Inflammatory macrophage treated with lipopolysaccharide for 1 hour (primary cell): ENCODE measurements around the gene ARF6.
"Not testable (repeated sequence)": the region's sequence is repeated elsewhere in the genome, so short reads cannot be mapped to it uniquely, and the experiment has no call there.

Experiments
- DNase-seq, 2 donors: peaks; one replicate each; pipeline ENCODE4 v3.0.0-alpha.2; 2020 to 2022

ARF6 gene

GRCh38 chr14:49879646-49880204 lies 13.2 kb upstream of the ARF6 start:
- DNase-seq: peak; percentile 67 to 71

GRCh38 chr14:49880267-49881064 lies 12.4 kb upstream of the ARF6 start:
- DNase-seq: peak in 1 of 2 donors; percentile 39

GRCh38 chr14:49881350-49882001 lies 11.4 kb upstream of the ARF6 start:
- DNase-seq: no peak

GRCh38 chr14:49882826-49883694 lies 9.8 kb upstream of the ARF6 start:
- DNase-seq: peak; percentile 60 to 69

- no peak for DNase-seq
These were observed 6.4 kb upstream of the ARF6 start for GRCh38 chr14:49886523-49886922.

- no peak for DNase-seq
These were observed 4.6 kb upstream of the ARF6 start for GRCh38 chr14:49888293-49888692.

GRCh38 chr14:49892301-49892635 lies 614 bp upstream of the ARF6 start:
- DNase-seq: peak; percentile 69 to 72

- DNase-seq: peak; percentile 73 to 75
These were observed 679 bp downstream of the ARF6 start for GRCh38 chr14:49893309-49894213.

GRCh38 chr14:49894214-49895107 lies 1.6 kb downstream of the ARF6 start:
- DNase-seq: not testable (repeated sequence)

GRCh38 chr14:49895480-49895879 lies 2.6 kb downstream of the ARF6 start:
- peak in 1 of 2 donors; percentile 38 for DNase-seq

- not testable (repeated sequence) for DNase-seq
These were observed 3.4 kb downstream of the ARF6 start for GRCh38 chr14:49896272-49896671.

GRCh38 chr14:49896966-49897365 lies 4.1 kb downstream of the ARF6 start:
- DNase-seq: no peak

- no peak for DNase-seq
These were observed 4.5 kb downstream of the ARF6 start for GRCh38 chr14:49897414-49897813.

- no peak for DNase-seq
These were observed 5.1 kb downstream of the ARF6 start for GRCh38 chr14:49897965-49898364.

GRCh38 chr14:49898485-49898884 lies 5.6 kb downstream of the ARF6 start:
- DNase-seq: no peak

- DNase-seq: no peak
These were observed 8.1 kb downstream of the ARF6 start for GRCh38 chr14:49900973-49901372.

GRCh38 chr14:49902679-49903246 lies 9.9 kb downstream of the ARF6 start:
- DNase-seq: not testable (repeated sequence)

- DNase-seq: no peak
These were observed 11.4 kb downstream of the ARF6 start for GRCh38 chr14:49904270-49904669.

- DNase-seq: peak in 1 of 2 donors; percentile 61
These were observed 13.1 kb downstream of the ARF6 start for GRCh38 chr14:49905989-49906388.

GRCh38 chr14:49907186-49907585 lies 14.3 kb downstream of the ARF6 start:
- DNase-seq: no peak

- no peak for DNase-seq
These were observed 15.5 kb downstream of the ARF6 start for GRCh38 chr14:49908433-49908782.
